22Rv1 (cell line): ENCODE results near the gene ABCA2.

Source experiments
- H3K27ac ChIP-seq: fragments of 450-650 bp; 2 replicates; pipeline ENCODE4 v1.5.1; 2017
- CTCF ChIP-seq: fragments of 450-650 bp; IDR thresholded peaks from 2 replicates; pipeline ENCODE4 v1.5.1; 2017; ENCODE audit warnings: mild to moderate bottlenecking
- ZFX ChIP-seq: fragments of 450-650 bp; IDR thresholded peaks from 2 replicates; pipeline ENCODE4 v1.6.1; 2017; ENCODE audit warnings: antibody characterized with exemption, borderline replicate concordance

Gene ABCA2

GRCh38 chr9:137027369-137028262, at the start of gene ABCA2:
ABCA2 (minus strand) TSS chr9:137028237; CDS start chr9:137028140, 97 bp downstream.
- H3K27ac ChIP-seq = peak within 1 kb of the TSS; percentile 91
- TF ChIP-seq ZFX = no peak
- no peak for TF ChIP-seq CTCF

- H3K27ac ChIP-seq = peak within 1 kb of the TSS; percentile 79
- TF ChIP-seq ZFX = no peak
- TF ChIP-seq CTCF = no peak
Measured at GRCh38 chr9:137077010-137077747, 49.1 kb upstream of the ABCA2 start, which contains the start of gene UAP1L1. UAP1L1 (plus strand) TSS chr9:137077517; CDS start chr9:137077533, 16 bp downstream.

- TF ChIP-seq CTCF (no peak), ZFX (no peak)
- H3K27ac ChIP-seq = peak overlapping the region; percentile 79
Measured at GRCh38 chr9:137076636-137077009, 48.6 kb upstream of the ABCA2 start.

GRCh38 chr9:137075275-137075775, 47.3 kb upstream of the ABCA2 start:
- H3K27ac ChIP-seq = peak overlapping the region; percentile 37
- TF ChIP-seq CTCF = no peak
- TF ChIP-seq ZFX = no peak

GRCh38 chr9:137074657-137075274, 46.7 kb upstream of the ABCA2 start:
- TF ChIP-seq CTCF = no peak
- no peak for TF ChIP-seq ZFX
- H3K27ac ChIP-seq = peak overlapping the region; percentile 37

GRCh38 chr9:137073992-137074399, 46.0 kb upstream of the ABCA2 start:
- TF ChIP-seq ZFX = no peak
- no peak for TF ChIP-seq CTCF
- no peak overlapping the region; the same call in 1 of the 2 replicates for H3K27ac ChIP-seq
